Erythroblast (primary cell): ENCODE data around the gene SH3BP5.

Source experiments
- GATA1 ChIP-seq: IDR thresholded peaks from 2 replicates; pipeline ENCODE4 v1.6.1; 2011; ENCODE audit warnings: low read depth, mild to moderate bottlenecking, control low read depth, low read length, moderate library complexity
- POLR2A ChIP-seq: IDR thresholded peaks from 2 replicates; pipeline ENCODE4 v1.6.1; 2011; ENCODE audit warnings: mild to moderate bottlenecking, low read length

DNA sequence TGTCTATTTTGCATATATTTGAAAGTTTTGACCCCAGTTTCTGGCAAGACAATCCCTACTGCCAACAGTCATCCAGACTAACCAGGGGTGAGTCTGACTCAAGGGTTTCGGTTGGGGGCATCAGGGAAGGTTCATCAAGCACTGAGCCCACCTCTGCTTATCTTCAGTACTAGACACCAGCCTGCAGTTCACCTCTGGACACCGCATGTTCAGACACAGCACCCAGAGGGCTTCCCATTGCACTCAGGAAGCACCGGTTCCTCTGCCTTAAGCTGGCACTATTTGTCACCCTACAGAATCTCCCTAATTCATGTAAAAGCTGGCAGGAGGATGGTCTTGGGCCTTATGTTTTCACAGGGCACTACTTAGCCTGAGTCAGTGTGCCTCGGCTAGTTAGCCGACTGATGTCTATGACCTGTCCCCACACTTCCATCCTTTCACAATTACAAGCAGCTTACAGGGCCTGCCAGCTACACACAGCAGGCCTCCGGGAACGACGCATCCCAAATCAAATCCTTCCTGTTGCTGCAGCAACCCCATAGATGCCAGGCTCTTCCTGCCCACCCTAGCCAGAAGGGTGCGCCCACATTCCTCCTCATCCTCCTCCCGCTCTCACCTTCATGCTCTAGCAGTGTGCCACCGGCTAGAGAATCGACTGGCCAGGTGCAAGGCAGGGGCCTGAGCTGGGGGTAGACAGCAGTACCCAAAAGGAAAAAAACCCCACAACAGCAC is 52.5 kb downstream of the SH3BP5 start:
- TF ChIP-seq POLR2A, result no peak
- no peak for TF ChIP-seq GATA1
